ENCODE data around the gene FBXW5.
A peak's percentile ranks its signal among the peaks of the same experiment; 100 is the strongest.

Gene FBXW5

GRCh38 chr9:136906266-136906665 is 38.3 kb downstream of the FBXW5 start:
- no peak for DNase-seq

GRCh38 chr9:136903041-136903554 is 41.4 kb downstream of the FBXW5 start:
- no peak for DNase-seq

DNA sequence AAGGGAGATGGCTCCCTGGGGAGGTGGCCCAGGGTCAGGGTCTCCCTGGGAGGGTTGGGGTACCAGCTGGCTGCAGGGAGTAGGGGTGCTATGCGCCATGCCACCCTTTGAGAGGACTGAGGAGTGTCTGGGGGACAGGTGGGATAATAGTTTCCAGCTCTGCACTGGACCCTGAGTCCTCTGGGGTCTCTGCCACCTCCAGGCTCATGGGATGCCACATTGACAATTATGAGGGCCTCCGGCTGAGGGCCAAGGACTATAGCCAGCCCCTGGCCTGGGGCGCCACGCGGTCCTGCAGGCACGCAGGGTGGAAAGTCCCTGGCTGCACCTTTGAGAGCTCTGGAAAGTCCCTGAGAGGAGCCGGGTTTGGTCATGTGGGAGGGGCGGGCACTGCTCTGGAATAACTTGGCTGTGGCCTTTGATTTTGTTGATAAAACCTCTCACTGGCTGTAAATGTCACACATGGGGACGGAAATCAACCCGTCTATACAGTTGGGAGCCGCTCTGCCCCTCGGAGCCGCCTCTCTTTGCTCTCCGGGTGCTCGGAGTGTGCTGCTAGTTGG is 42.2 kb downstream of the FBXW5 start:
- DNase-seq = peak; percentile 92

DNA sequence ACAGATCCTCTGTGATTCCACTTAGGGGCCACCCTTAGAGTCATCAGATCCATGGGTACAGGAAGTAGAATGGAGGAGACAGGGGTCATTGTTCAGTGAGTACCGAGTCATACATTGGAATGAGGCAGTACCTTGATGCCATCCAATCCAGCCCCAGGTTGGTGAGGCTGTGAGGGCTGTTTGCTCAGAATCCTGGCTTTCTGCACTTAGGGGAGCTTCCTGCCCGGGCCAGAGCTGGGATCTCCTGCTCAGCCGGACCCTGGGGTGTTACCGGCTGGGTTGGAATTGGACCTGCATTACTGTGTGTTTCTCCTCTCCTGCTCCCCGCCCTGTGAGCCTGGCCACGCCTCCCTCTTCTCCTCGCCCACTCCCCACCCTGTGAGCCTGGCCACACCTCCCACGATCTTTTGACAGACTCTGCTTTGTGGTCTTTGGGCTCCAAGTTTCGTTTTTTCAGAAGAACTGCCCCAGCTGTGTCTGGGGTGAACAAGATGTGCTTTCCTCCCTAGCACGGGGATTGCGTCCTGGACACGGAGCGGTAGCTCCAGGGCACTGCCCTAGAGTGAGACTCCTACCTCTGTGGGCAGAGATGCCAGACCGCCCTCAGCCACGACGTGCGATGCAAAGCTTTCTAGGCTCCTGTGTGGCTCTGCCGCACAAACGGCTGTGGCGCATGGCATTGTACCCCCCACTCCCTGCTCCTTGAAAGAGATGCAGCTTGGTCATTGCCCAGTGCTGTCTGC is 42.9 kb downstream of the FBXW5 start:
- peak; percentile 83 for DNase-seq

DNA sequence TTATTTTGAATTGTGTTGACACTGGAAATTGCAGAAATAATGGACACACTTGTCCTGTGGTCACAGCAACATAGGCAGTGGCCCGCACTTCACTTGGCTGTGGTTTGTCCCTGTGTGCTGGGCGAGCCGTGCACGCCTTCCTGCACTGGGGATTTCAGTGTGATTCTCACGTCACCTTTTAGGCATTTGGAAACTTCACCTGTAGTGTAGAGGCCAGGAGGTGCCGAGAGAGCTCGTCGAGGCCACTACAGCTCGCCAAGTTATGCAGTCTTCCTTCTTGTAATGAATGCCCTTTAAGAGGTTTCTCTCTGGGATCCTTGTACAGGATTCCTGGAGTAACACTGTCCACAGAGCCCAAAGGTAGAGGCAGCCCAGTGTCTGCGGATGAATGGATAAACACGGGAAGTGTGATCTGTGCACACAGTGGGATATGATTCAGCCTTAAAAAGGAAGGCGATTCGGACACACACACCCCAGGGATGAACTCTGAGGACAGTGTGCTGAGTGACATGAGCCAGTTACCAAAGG is 43.5 kb downstream of the FBXW5 start:
- no peak for DNase-seq

DNA sequence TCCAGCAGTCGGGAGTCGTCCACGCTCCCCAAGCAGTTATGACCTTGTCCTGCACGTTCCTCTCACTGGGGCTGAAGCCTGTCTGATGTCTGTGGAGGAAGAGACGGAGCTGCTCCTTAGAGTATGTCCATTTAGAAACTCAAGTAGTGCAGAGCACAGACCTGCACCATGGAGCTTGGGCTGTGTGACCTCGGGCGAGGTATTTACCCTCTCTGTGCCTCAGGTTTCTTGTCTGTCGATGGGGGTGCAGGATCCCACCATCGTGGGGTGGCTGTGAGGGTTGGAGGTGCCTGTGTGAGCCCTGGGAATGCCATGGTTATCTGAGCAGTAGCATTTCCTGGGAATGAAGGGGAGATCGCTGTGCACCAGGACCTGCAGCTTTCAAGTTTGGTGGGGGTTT is 44.0 kb downstream of the FBXW5 start:
- DNase-seq = no peak

GRCh38 chr9:136899196-136899595 is 45.3 kb downstream of the FBXW5 start:
- DNase-seq = no peak

- no peak for DNase-seq
These were observed 45.9 kb downstream of the FBXW5 start for GRCh38 chr9:136898483-136899100.

- no peak for DNase-seq
These were observed 48.5 kb downstream of the FBXW5 start for GRCh38 chr9:136896027-136896426.

- no peak for DNase-seq
These were observed 53.9 kb downstream of the FBXW5 start for GRCh38 chr9:136890661-136891060.
